GM21619 (cell line): ENCODE data around the gene PGLYRP4.
"Not testable (repeated sequence)": the region's sequence is repeated elsewhere in the genome, so short reads cannot be mapped to it uniquely, and the experiment has no call there.

Experiments
- ATAC-seq: cut with Tn5 transposase; IDR thresholded peaks from one replicate; pipeline ENCODE4 v1.9.1; 2021; ENCODE audit not compliant: unreplicated experiment

The PGLYRP4 gene

GRCh38 chr1:153341431-153341934, 7.2 kb downstream of the PGLYRP4 start:
- ATAC-seq, result no peak

- no peak for ATAC-seq
Observed at GRCh38 chr1:153340356-153340755, 8.3 kb downstream of the PGLYRP4 start.

- no peak for ATAC-seq
Observed at GRCh38 chr1:153339802-153340201, 8.8 kb downstream of the PGLYRP4 start.

- ATAC-seq, result no peak
Observed at GRCh38 chr1:153337980-153338853, 10.4 kb downstream of the PGLYRP4 start.

GRCh38 chr1:153336650-153337049, 12.0 kb downstream of the PGLYRP4 start:
- no peak for ATAC-seq

GRCh38 chr1:153333902-153334301, 14.7 kb downstream of the PGLYRP4 start:
- ATAC-seq, result no peak

GRCh38 chr1:153324912-153325311, 23.7 kb downstream of the PGLYRP4 start:
- no peak for ATAC-seq

- no peak for ATAC-seq
Observed at GRCh38 chr1:153322568-153322967, 26.1 kb downstream of the PGLYRP4 start.

- not testable (repeated sequence) for ATAC-seq
Observed at GRCh38 chr1:153318145-153318544, 30.5 kb downstream of the PGLYRP4 start.

GRCh38 chr1:153316013-153316412, 32.6 kb downstream of the PGLYRP4 start:
- not testable (repeated sequence) for ATAC-seq

GRCh38 chr1:153314388-153314787, 34.3 kb downstream of the PGLYRP4 start:
- not testable (repeated sequence) for ATAC-seq

GRCh38 chr1:153313288-153313687, 35.4 kb downstream of the PGLYRP4 start:
- ATAC-seq, result no peak

- no peak for ATAC-seq
Observed at GRCh38 chr1:153312570-153313186, 36.0 kb downstream of the PGLYRP4 start, which contains the start of gene PGLYRP3. Gene PGLYRP3, minus strand, starts transcription at chr1:153312952. Its CDS starts 2,287 bp downstream, at chr1:153310665.

GRCh38 chr1:153310526-153310925, 38.1 kb downstream of the PGLYRP4 start:
- ATAC-seq, result no peak

GRCh38 chr1:153309441-153309840, 39.2 kb downstream of the PGLYRP4 start:
- ATAC-seq, result no peak

GRCh38 chr1:153308540-153308939, 40.1 kb downstream of the PGLYRP4 start:
- no peak for ATAC-seq

- no peak for ATAC-seq
Observed at GRCh38 chr1:153307221-153307600, 41.4 kb downstream of the PGLYRP4 start.

- ATAC-seq, result no peak
Observed at GRCh38 chr1:153306303-153307220, 42.1 kb downstream of the PGLYRP4 start.

GRCh38 chr1:153305682-153306081, 43.0 kb downstream of the PGLYRP4 start:
- ATAC-seq, result no peak

- ATAC-seq, result no peak
Observed at GRCh38 chr1:153302308-153302707, 46.3 kb downstream of the PGLYRP4 start.

GRCh38 chr1:153293851-153294250, 54.8 kb downstream of the PGLYRP4 start:
- no peak for ATAC-seq
